ENCODE measurements around the gene LASP1NB.
A peak's percentile ranks its signal among the peaks of the same experiment; 100 is the strongest.

The LASP1NB gene

DNA sequence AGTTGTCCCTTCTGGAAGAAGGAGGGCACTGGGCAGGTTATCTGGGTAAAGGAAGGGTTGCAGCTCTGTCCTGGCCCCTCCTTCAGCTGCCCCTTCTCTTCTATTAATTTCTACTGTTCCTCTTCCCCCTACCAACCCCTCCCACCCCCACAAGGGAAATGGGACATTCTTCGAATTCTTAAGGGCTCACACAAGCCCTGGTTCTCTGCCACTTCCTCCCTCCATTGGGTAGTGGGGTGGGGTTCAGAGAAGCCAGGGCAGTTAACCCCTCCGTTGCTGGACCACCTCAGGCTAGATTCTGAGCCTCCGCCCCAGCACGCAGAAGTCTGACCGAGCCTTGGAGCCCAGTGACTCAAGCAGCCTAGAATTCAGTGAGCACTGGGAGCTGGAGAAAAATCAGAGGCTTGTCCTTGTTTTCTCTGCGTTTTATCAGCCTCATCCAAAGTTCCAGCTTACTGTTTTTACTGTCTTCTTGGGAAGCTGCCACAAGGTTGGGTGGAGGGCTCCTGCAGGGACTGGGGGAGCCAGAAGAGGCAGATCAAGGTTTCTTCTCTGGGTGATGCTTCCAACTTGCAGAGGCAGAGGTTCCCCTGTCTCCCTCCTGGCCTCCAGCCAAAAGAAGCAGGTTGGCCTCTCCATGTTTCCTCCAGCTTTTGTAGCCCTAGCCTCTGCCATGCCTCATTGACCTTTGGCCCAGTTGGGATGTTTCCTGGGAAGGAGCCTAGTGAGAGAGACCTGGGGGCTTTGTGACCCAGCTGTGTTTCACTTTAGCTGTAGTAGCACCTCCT lies 45.3 kb upstream of the LASP1NB start:
- Histone ChIP-seq H4K8ac (ENCODE audit: low read depth in 2 of 2, low read length in 2 of 2) (peak overlapping the region; percentile 86 to 97), H2BK15ac (ENCODE audit: low read depth, low read length) (peak overlapping the region; percentile 88; the same call in 2 of the 3 replicates), H2AK9ac (replicated peaks; ENCODE audit: low read depth, low read length, poor library complexity) (peak overlapping the region; percentile 99), H3K9ac (ENCODE audit: low read depth, low read length) (peak overlapping the region; percentile 79), H3K4me1 (ENCODE audit: control insufficient read depth, insufficient read depth, low read length) (peaks cover 59% of the 10 kb centered on the region), H3K4ac (ENCODE audit: low read depth, low read length) (peak overlapping the region; percentile 98), H3K4me3 (ENCODE audit: insufficient read depth, low read depth, low read length) (no peak overlapping the region), H3K9me3 (ENCODE audit: control insufficient read depth, insufficient read depth, low read length) (no peaks in the 10 kb centered on the region), H3K56ac (ENCODE audit: extremely low read depth, insufficient read depth, low read length) (peak overlapping the region; percentile 97), H2BK20ac (ENCODE audit: low read depth, low read length) (peak overlapping the region; percentile 87), H3K4me2 (ENCODE audit: low read depth, low read length) (peak overlapping the region; percentile 51), H4K20me1 (ENCODE audit: insufficient read depth, low read length) (peaks cover 100% of the 10 kb centered on the region), H3K14ac (replicated peaks; ENCODE audit: low read depth, low read length) (peak overlapping the region; percentile 92), H3K27me3 (ENCODE audit: control insufficient read depth, insufficient read depth, low read length) (no peaks in the 10 kb centered on the region), H2BK120ac (ENCODE audit: low read depth, low read length) (peak overlapping the region; percentile 88), H4K5ac (ENCODE audit: low read depth, low read length) (peak overlapping the region; percentile 24; the same call in 1 of the 2 replicates), H3K36me3 (ENCODE audit: control insufficient read depth, insufficient read depth, low read length) (peaks cover 65% of the 10 kb centered on the region), H3K9me1 (ENCODE audit: insufficient read depth, low read length) (peaks cover 33% of the 10 kb centered on the region), H2AK5ac (ENCODE audit: low read depth, low read length) (peak overlapping the region; percentile 100), H2AFZ (replicated peaks; ENCODE audit: low read length, poor library complexity) (peak overlapping the region; percentile 46), H3K27ac (ENCODE audit: insufficient read depth, low read length) (peak overlapping the region; percentile 91), H2BK5ac (ENCODE audit: low read depth, low read length, poor library complexity, severe bottlenecking) (peak overlapping the region; percentile 84), H4K91ac (ENCODE audit: insufficient read depth, low read depth, low read length) (peak overlapping the region; percentile 92), H3K18ac (ENCODE audit: low read depth, low read length) (peak overlapping the region; percentile 65; the same call in 1 of the 2 replicates), H3K79me1 (ENCODE audit: low read depth in 1 of 2, low read length in 2 of 2) (peaks cover 0 to 79% of the 10 kb centered on the region in 2 experiments; a peak in 2 of 4 replicates), H3K23ac (ENCODE audit: low read depth, low read length) (peak overlapping the region; percentile 92)
- peak; percentile 66 for ATAC-seq (ENCODE audit: low read depth)
- intact Hi-C loops (cut with micrococcal nuclease) (no loop called here), in situ Hi-C loops (cut with MboI; ENCODE audit: low sequenced_read_pairs) (no loop called here), dilution Hi-C loops (cut with HindIII; ENCODE audit: low sequenced_read_pairs, unreplicated experiment) (no loop called here)
- TF ChIP-seq MAZ (IDR thresholded peaks at IDR 0.05; ENCODE audit: borderline replicate concordance, low read depth, low read length), result peak; percentile 65; the same call in 1 of the 2 replicates
- no peak for TF ChIP-seq MXI1 (IDR thresholded peaks at IDR 0.05; ENCODE audit: borderline replicate concordance, low read depth, low read length)
- TF ChIP-seq SMC3 (IDR thresholded peaks at IDR 0.05; ENCODE audit: low read depth, low read length), result 0 out of 2 replicates have a peak, but pooled peaks have one; percentile 13
- no peak for TF ChIP-seq RAD21 (IDR thresholded peaks at IDR 0.05; ENCODE audit: low read length)
- DNase-seq, result peak; percentile 83
- BruUV-seq (replicated peaks), result no TSS peak
- CTCF ChIA-PET, result interaction anchor here (0.6 kb wide), 2 partner anchors 31 to 355 kb away, joined by 3 to 4 read pairs; no protein-coding TSS in a partner anchor
- no CpG with 5 or more reads among the region's 6 CpGs for WGBS, 2 experiments (ENCODE audit: extremely low coverage in 2 of 2, insufficient read length in 1 of 2)
- POLR2A ChIA-PET (ENCODE audit: unreplicated experiment), result interaction anchor here (0.5 to 0.6 kb wide), 3 partner anchors 9 to 45 kb away, joined by 3 to 5 read pairs (median 4); no protein-coding TSS in a partner anchor

All from IMR-90 (cell line).